Measurements from ENCODE around the gene GFRAL.

Gene GFRAL

GRCh38 chr6:55319961-55320695 is 7.1 kb upstream of the GFRAL start:
- no peak overlapping the region for H3K4me3 ChIP-seq (ENCODE audit: low read depth in 1 of 2, low read length in 2 of 2)

GRCh38 chr6:55320696-55321086 is 6.6 kb upstream of the GFRAL start:
- H3K9ac ChIP-seq (ENCODE audit: low read depth in 1 of 2, low read length in 2 of 2): no peak overlapping the region
- no peaks in the 10 kb centered on the region for H3K27me3 ChIP-seq (ENCODE audit: control insufficient read depth in 1 of 2, insufficient read depth in 2 of 2, low read length in 2 of 2)
- H3K9me3 ChIP-seq (ENCODE audit: control insufficient read depth in 1 of 2, low read length in 2 of 2): no peaks in the 10 kb centered on the region
- no peaks in the 10 kb centered on the region for H3K36me3 ChIP-seq (ENCODE audit: control insufficient read depth in 1 of 2, insufficient read depth in 2 of 2, low read length in 2 of 2)
- H3K27ac ChIP-seq (ENCODE audit: low read depth, low read length): no peak overlapping the region
- H3K4me1 ChIP-seq (ENCODE audit: control insufficient read depth in 1 of 2, insufficient read depth in 2 of 2, low read length in 2 of 2): no peaks in the 10 kb centered on the region
- H3K4me3 ChIP-seq (ENCODE audit: low read depth in 1 of 2, low read length in 2 of 2): no peak overlapping the region

More at GRCh38 chr6:55319961-55320695, 7.1 kb upstream of the GFRAL start:
- H3K27ac ChIP-seq (ENCODE audit: low read depth, low read length): no peak overlapping the region
- no peaks in the 10 kb centered on the region for H3K36me3 ChIP-seq (ENCODE audit: control insufficient read depth in 1 of 2, insufficient read depth in 2 of 2, low read length in 2 of 2)
- H3K9me3 ChIP-seq (ENCODE audit: control insufficient read depth in 1 of 2, low read length in 2 of 2): no peaks in the 10 kb centered on the region
- no peak overlapping the region for H3K9ac ChIP-seq (ENCODE audit: low read depth in 1 of 2, low read length in 2 of 2)
- no peaks in the 10 kb centered on the region for H3K27me3 ChIP-seq (ENCODE audit: control insufficient read depth in 1 of 2, insufficient read depth in 2 of 2, low read length in 2 of 2)
- no peaks in the 10 kb centered on the region for H3K4me1 ChIP-seq (ENCODE audit: control insufficient read depth in 1 of 2, insufficient read depth in 2 of 2, low read length in 2 of 2)

GRCh38 chr6:55377150-55377549 is 49.9 kb downstream of the GFRAL start:
- Histone ChIP-seq H3K9ac (ENCODE audit: low read depth in 1 of 2, low read length in 2 of 2) (no peak overlapping the region), H3K4me1 (ENCODE audit: control insufficient read depth in 1 of 2, insufficient read depth in 2 of 2, low read length in 2 of 2) (no peaks in the 10 kb centered on the region), H3K9me3 (ENCODE audit: control insufficient read depth in 1 of 2, low read length in 2 of 2) (no peaks in the 10 kb centered on the region), H3K27me3 (ENCODE audit: control insufficient read depth in 1 of 2, insufficient read depth in 2 of 2, low read length in 2 of 2) (no peaks in the 10 kb centered on the region), H3K27ac (ENCODE audit: low read depth, low read length) (no peak overlapping the region), H3K36me3 (ENCODE audit: control insufficient read depth in 1 of 2, insufficient read depth in 2 of 2, low read length in 2 of 2) (no peaks in the 10 kb centered on the region), H3K4me3 (ENCODE audit: low read depth in 1 of 2, low read length in 2 of 2) (no peak overlapping the region)

- Histone ChIP-seq H3K27me3 (ENCODE audit: control insufficient read depth in 1 of 2, insufficient read depth in 2 of 2, low read length in 2 of 2) (no peaks in the 10 kb centered on the region), H3K9ac (ENCODE audit: low read depth in 1 of 2, low read length in 2 of 2) (no peak overlapping the region), H3K4me3 (ENCODE audit: low read depth in 1 of 2, low read length in 2 of 2) (no peak overlapping the region), H3K4me1 (ENCODE audit: control insufficient read depth in 1 of 2, insufficient read depth in 2 of 2, low read length in 2 of 2) (no peaks in the 10 kb centered on the region), H3K9me3 (ENCODE audit: control insufficient read depth in 1 of 2, low read length in 2 of 2) (no peaks in the 10 kb centered on the region), H3K36me3 (ENCODE audit: control insufficient read depth in 1 of 2, insufficient read depth in 2 of 2, low read length in 2 of 2) (no peaks in the 10 kb centered on the region), H3K27ac (ENCODE audit: low read depth, low read length) (no peak overlapping the region)
Measured at GRCh38 chr6:55379471-55379870, 52.2 kb downstream of the GFRAL start.

GRCh38 chr6:55379895-55380294 is 52.6 kb downstream of the GFRAL start:
- no peak overlapping the region for H3K4me3 ChIP-seq (ENCODE audit: low read depth in 1 of 2, low read length in 2 of 2)
- no peaks in the 10 kb centered on the region for H3K4me1 ChIP-seq (ENCODE audit: control insufficient read depth in 1 of 2, insufficient read depth in 2 of 2, low read length in 2 of 2)
- H3K36me3 ChIP-seq (ENCODE audit: control insufficient read depth in 1 of 2, insufficient read depth in 2 of 2, low read length in 2 of 2): no peaks in the 10 kb centered on the region
- H3K27me3 ChIP-seq (ENCODE audit: control insufficient read depth in 1 of 2, insufficient read depth in 2 of 2, low read length in 2 of 2): no peaks in the 10 kb centered on the region
- no peaks in the 10 kb centered on the region for H3K9me3 ChIP-seq (ENCODE audit: control insufficient read depth in 1 of 2, low read length in 2 of 2)
- no peak overlapping the region for H3K9ac ChIP-seq (ENCODE audit: low read depth in 1 of 2, low read length in 2 of 2)
- H3K27ac ChIP-seq (ENCODE audit: low read depth, low read length): no peak overlapping the region

- Histone ChIP-seq H3K36me3 (ENCODE audit: control insufficient read depth in 1 of 2, insufficient read depth in 2 of 2, low read length in 2 of 2) (no peaks in the 10 kb centered on the region), H3K4me3 (ENCODE audit: low read depth in 1 of 2, low read length in 2 of 2) (no peak overlapping the region), H3K27me3 (ENCODE audit: control insufficient read depth in 1 of 2, insufficient read depth in 2 of 2, low read length in 2 of 2) (no peaks in the 10 kb centered on the region), H3K4me1 (ENCODE audit: control insufficient read depth in 1 of 2, insufficient read depth in 2 of 2, low read length in 2 of 2) (no peaks in the 10 kb centered on the region), H3K27ac (ENCODE audit: low read depth, low read length) (no peak overlapping the region), H3K9me3 (ENCODE audit: control insufficient read depth in 1 of 2, low read length in 2 of 2) (no peaks in the 10 kb centered on the region), H3K9ac (ENCODE audit: low read depth in 1 of 2, low read length in 2 of 2) (no peak overlapping the region)
Measured at GRCh38 chr6:55388211-55388610, 60.9 kb downstream of the GFRAL start.

- H3K9me3 ChIP-seq (ENCODE audit: control insufficient read depth in 1 of 2, low read length in 2 of 2): no peaks in the 10 kb centered on the region
- no peaks in the 10 kb centered on the region for H3K36me3 ChIP-seq (ENCODE audit: control insufficient read depth in 1 of 2, insufficient read depth in 2 of 2, low read length in 2 of 2)
- H3K9ac ChIP-seq (ENCODE audit: low read depth in 1 of 2, low read length in 2 of 2): no peak overlapping the region
- H3K27me3 ChIP-seq (ENCODE audit: control insufficient read depth in 1 of 2, insufficient read depth in 2 of 2, low read length in 2 of 2): no peaks in the 10 kb centered on the region
- H3K4me3 ChIP-seq (ENCODE audit: low read depth in 1 of 2, low read length in 2 of 2): no peak overlapping the region
- no peaks in the 10 kb centered on the region for H3K4me1 ChIP-seq (ENCODE audit: control insufficient read depth in 1 of 2, insufficient read depth in 2 of 2, low read length in 2 of 2)
- H3K27ac ChIP-seq (ENCODE audit: low read depth, low read length): no peak overlapping the region
Measured at GRCh38 chr6:55395871-55396270, 68.6 kb downstream of the GFRAL start.

- Histone ChIP-seq H3K27ac (ENCODE audit: low read depth, low read length) (no peak overlapping the region), H3K9ac (ENCODE audit: low read depth in 1 of 2, low read length in 2 of 2) (no peak overlapping the region), H3K9me3 (ENCODE audit: control insufficient read depth in 1 of 2, low read length in 2 of 2) (no peaks in the 10 kb centered on the region), H3K4me3 (ENCODE audit: low read depth in 1 of 2, low read length in 2 of 2) (no peak overlapping the region), H3K36me3 (ENCODE audit: control insufficient read depth in 1 of 2, insufficient read depth in 2 of 2, low read length in 2 of 2) (no peaks in the 10 kb centered on the region), H3K4me1 (ENCODE audit: control insufficient read depth in 1 of 2, insufficient read depth in 2 of 2, low read length in 2 of 2) (no peaks in the 10 kb centered on the region), H3K27me3 (ENCODE audit: control insufficient read depth in 1 of 2, insufficient read depth in 2 of 2, low read length in 2 of 2) (no peaks in the 10 kb centered on the region)
Measured at GRCh38 chr6:55397986-55398385, 70.7 kb downstream of the GFRAL start.

GRCh38 chr6:55399351-55399750 is 72.1 kb downstream of the GFRAL start:
- no peak overlapping the region for H3K4me3 ChIP-seq (ENCODE audit: low read depth in 1 of 2, low read length in 2 of 2)

GRCh38 chr6:55405474-55406235 is 78.4 kb downstream of the GFRAL start:
- Histone ChIP-seq H3K9me3 (ENCODE audit: control insufficient read depth in 1 of 2, low read length in 2 of 2) (no peaks in the 10 kb centered on the region), H3K27ac (ENCODE audit: low read depth, low read length) (no peak overlapping the region)

More at GRCh38 chr6:55399351-55399750, 72.1 kb downstream of the GFRAL start:
- no peaks in the 10 kb centered on the region for H3K27me3 ChIP-seq (ENCODE audit: control insufficient read depth in 1 of 2, insufficient read depth in 2 of 2, low read length in 2 of 2)
- H3K9ac ChIP-seq (ENCODE audit: low read depth in 1 of 2, low read length in 2 of 2): no peak overlapping the region
- H3K9me3 ChIP-seq (ENCODE audit: control insufficient read depth in 1 of 2, low read length in 2 of 2): no peaks in the 10 kb centered on the region
- no peak overlapping the region for H3K27ac ChIP-seq (ENCODE audit: low read depth, low read length)
- H3K36me3 ChIP-seq (ENCODE audit: control insufficient read depth in 1 of 2, insufficient read depth in 2 of 2, low read length in 2 of 2): no peaks in the 10 kb centered on the region
- no peaks in the 10 kb centered on the region for H3K4me1 ChIP-seq (ENCODE audit: control insufficient read depth in 1 of 2, insufficient read depth in 2 of 2, low read length in 2 of 2)

More at GRCh38 chr6:55405474-55406235, 78.4 kb downstream of the GFRAL start:
- H3K27me3 ChIP-seq (ENCODE audit: control insufficient read depth in 1 of 2, insufficient read depth in 2 of 2, low read length in 2 of 2): no peaks in the 10 kb centered on the region
- no peak overlapping the region for H3K4me3 ChIP-seq (ENCODE audit: low read depth in 1 of 2, low read length in 2 of 2)
- H3K4me1 ChIP-seq (ENCODE audit: control insufficient read depth in 1 of 2, insufficient read depth in 2 of 2, low read length in 2 of 2): no peaks in the 10 kb centered on the region
- H3K9ac ChIP-seq (ENCODE audit: low read depth in 1 of 2, low read length in 2 of 2): no peak overlapping the region
- H3K36me3 ChIP-seq (ENCODE audit: control insufficient read depth in 1 of 2, insufficient read depth in 2 of 2, low read length in 2 of 2): no peaks in the 10 kb centered on the region
